ENCODE results near the gene HAT1.
"Not testable (repeated sequence)": the region's sequence is repeated elsewhere in the genome, so short reads cannot be mapped to it uniquely, and the experiment has no call there.

The HAT1 gene

DNA sequence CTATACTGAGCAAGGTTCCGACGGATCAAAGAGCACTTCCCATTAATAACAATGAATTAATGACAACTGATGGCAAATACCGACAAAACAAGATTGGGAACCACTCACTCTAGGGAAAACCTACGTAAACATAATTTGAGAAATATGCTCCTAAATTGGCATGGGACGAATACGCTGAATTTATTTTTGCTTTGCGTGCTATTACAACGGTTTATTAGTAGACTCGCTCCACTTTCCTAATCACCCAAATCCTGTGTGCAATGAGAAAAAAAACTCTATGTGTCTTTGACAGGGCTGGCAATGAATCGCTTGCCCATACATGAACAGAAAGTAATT lies 27.7 kb upstream of the HAT1 start:
- DNase-seq (ENCODE audit: insufficient read length, low spot score), result no peak
- TF ChIP-seq, protein P1, sequence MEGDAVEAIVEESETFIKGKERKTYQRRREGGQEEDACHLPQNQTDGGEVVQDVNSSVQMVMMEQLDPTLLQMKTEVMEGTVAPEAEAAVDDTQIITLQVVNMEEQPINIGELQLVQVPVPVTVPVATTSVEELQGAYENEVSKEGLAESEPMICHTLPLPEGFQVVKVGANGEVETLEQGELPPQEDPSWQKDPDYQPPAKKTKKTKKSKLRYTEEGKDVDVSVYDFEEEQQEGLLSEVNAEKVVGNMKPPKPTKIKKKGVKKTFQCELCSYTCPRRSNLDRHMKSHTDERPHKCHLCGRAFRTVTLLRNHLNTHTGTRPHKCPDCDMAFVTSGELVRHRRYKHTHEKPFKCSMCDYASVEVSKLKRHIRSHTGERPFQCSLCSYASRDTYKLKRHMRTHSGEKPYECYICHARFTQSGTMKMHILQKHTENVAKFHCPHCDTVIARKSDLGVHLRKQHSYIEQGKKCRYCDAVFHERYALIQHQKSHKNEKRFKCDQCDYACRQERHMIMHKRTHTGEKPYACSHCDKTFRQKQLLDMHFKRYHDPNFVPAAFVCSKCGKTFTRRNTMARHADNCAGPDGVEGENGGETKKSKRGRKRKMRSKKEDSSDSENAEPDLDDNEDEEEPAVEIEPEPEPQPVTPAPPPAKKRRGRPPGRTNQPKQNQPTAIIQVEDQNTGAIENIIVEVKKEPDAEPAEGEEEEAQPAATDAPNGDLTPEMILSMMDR (IDR thresholded peaks at IDR 0.05; ENCODE audit: insufficient read depth, missing control alignments), result no peak
- FAIRE-seq, result no peak

DNA sequence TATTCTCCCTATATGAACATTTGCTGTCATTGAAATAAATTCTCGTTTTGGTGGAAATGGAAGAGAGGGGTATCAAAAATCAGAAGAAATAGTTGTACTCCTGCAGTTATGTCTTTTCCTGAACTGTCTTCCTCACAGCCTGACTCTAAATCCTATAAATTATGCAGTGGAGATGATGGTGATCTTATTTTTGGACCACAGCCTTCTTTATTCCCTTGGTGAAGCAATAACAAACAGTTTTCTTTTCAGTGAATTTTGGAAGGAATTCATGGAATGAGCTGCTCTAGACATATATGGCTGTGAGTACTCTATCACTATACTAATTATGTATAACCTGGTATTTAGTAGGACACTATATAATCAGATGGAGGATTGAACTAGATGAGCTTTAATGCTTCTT lies 26.5 kb upstream of the HAT1 start:
- TF ChIP-seq, protein P1 (IDR thresholded peaks at IDR 0.05; ENCODE audit: insufficient read depth, missing control alignments), result no peak
- FAIRE-seq (no peak), DNase-seq (ENCODE audit: insufficient read length, low spot score) (no peak)

DNA sequence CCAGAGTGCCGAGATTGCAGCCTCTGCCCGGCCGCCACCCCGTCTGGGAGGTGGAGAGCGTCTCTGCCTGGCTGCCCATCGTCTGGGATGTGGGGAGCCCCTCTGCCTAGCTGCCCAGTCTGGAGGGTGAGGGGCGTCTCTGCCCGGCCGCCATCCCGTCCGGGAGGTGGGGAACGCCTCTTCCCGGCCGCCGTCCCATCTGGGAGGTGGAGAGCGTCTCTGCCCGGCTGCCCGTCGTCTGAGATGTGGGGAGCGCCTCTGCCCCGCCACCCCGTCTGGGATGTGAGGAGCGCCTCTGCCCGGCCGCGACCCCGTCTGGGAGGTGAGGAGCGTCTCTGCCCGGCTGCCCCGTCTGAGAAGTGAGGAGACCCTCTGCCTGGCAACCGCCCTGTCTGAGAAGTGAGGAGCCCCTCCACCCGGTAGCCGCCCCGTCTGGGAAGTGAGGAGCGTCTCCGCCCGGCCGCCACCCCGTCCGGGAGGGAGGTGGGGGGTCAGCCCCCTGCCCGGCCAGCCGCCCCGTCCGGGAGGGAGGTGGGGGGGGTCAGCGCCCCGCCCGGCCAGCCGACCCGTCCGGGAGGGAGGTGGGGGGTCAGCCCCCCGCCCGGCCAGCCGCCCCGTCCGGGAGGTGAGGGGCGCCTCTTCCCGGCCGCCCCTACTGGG lies 22.5 kb upstream of the HAT1 start:
- DNase-seq (ENCODE audit: insufficient read length, low spot score); FAIRE-seq: not testable (repeated sequence)

DNA sequence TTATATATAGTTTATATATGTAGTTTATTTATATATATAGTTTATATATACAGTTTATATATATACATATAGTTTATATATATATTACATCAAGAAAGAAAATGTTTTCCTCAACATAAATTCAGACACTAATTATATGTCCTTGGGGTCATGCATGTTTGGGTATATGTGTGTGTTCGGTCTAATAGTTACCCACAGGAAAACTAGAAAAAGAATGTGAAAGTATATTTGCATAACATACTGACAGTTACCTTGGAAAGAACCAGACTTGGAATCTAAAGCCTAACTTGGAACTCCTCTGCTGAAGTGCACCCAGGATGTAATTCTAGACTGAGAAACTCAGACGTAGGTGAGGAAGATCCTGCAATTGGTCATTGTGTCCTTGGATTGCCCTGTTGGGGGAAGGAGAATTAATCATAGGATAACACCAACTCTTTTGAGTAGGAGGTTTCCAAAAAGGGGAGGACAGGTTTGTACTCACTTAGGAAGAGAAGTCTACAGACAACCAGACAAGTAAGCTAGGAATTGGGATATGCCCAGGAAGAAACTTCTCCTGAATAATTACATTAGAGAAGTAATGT lies 19.3 kb upstream of the HAT1 start:
- no peak for FAIRE-seq
- TF ChIP-seq, protein P1 (IDR thresholded peaks at IDR 0.05; ENCODE audit: insufficient read depth, missing control alignments), result no peak
- no peak for DNase-seq (ENCODE audit: insufficient read length, low spot score)

DNA sequence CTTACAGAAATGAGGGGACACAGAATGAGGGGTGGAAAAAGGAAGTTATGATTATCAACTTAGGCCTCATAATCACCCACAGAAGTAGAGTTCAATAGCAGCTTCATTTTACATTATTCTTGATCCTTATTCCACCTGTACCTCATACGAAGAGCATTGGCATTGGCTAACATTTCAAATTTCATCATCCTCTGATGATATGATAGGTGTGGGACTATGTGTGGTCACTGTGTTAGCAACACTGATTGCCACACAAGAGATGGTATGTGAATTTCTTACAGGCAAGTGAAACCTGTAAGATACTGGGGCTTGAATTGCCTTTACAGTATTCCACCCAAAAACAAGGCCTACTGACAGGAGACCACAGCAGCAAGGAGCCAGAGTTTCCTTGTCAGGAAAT lies 14.0 kb upstream of the HAT1 start:
- TF ChIP-seq, protein P1 (IDR thresholded peaks at IDR 0.05; ENCODE audit: insufficient read depth, missing control alignments), result no peak
- DNase-seq (ENCODE audit: insufficient read length, low spot score) (no peak), FAIRE-seq (no peak)

DNA sequence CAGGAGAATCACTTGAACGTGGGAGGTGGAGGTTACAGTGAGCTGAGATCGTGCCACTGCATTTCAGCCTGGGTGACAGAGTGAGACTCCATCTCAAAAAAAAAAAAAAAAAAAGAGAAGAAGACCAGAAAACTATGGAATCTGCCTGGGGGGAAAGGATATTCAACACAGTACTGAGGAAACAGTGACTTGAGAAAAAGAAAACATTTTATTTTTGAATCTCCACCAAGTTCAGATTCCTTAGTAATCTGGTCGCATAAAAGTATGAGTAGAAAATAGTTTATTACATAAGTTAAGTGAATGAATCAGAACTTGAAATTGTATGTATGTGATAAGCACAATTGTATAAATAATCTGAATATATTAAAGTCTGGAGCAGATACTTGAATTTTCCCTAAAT lies 13.0 kb upstream of the HAT1 start:
- DNase-seq (ENCODE audit: insufficient read length, low spot score) (no peak), FAIRE-seq (no peak)
- TF ChIP-seq, protein P1 (IDR thresholded peaks at IDR 0.05; ENCODE audit: insufficient read depth, missing control alignments), result no peak

DNA sequence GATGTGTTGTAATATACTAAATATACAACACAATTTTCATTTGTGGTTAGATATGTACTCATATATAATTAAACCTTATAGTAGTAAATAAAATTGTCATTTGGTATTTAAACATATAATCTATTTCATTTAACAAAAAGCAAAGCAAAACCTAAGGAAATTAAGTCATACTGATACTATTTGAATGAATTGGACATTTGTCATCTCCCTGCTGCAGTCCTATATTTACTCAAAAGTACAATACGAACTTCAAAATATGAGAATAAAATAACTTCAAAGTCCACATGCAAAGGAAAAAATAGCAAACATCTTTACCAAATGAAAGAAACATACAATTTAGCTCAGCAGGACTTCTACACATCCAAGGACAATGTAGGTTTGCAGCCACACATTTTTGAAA lies 11.8 kb upstream of the HAT1 start:
- DNase-seq (ENCODE audit: insufficient read length, low spot score), result no peak
- FAIRE-seq, result no peak
- TF ChIP-seq, protein P1 (IDR thresholded peaks at IDR 0.05; ENCODE audit: insufficient read depth, missing control alignments), result no peak

All from D721Med (cell line).